WTC11 (cell line): ENCODE measurements around the gene NLRX1. TPM values are rescaled to one million over a fixed set of nuclear protein-coding genes. Genes with fewer than 3 reads are reported as not detected.

ENCODE experiments used
- ATAC-seq: fragments of 200-7000 bp; cut with Tn5 transposase; 2 replicates; pipeline ENCODE4 v1.10.0; 2021; ENCODE audit warnings: mild to moderate bottlenecking, moderate library complexity
- CTCF ChIA-PET: fragments of 300-600 bp; sonication (Branson Sonifier 250); formaldehyde crosslinking; loops from one replicate; lab custom pipeline; 2021; ENCODE audit warnings: antibody characterized with exemption; lab: Charles Lee
- POLR2A ChIA-PET: fragments of 350-600 bp; sonication (Branson Sonifier 250); formaldehyde crosslinking; loops from one replicate; lab custom pipeline; 2021; ENCODE audit warnings: antibody characterized with exemption; lab: Charles Lee
- DNase-seq: peaks from one replicate; pipeline ENCODE4 v3.0.0; 2021; ENCODE audit warnings: low spot score
- H3K27ac Mint-ChIP-seq: 2 replicates; pipeline ENCODE4 v1.8.0; 2021; ENCODE audit warnings: mixed read lengths
- H3K27me3 Mint-ChIP-seq: 2 replicates; pipeline ENCODE4 v1.8.0; 2021; ENCODE audit warnings: low read depth, mild to moderate bottlenecking, moderate library complexity, mixed read lengths
- H3K36me3 Mint-ChIP-seq: 2 replicates; pipeline ENCODE4 v1.8.0; 2021; ENCODE audit warnings: mixed read lengths
- H3K4me1 Mint-ChIP-seq: 2 replicates; pipeline ENCODE4 v1.8.0; 2022; ENCODE audit warnings: mixed read lengths
- H3K4me3 Mint-ChIP-seq: 2 replicates; pipeline ENCODE4 v1.8.0; 2021; ENCODE audit warnings: mild to moderate bottlenecking, moderate library complexity, mixed read lengths
- H3K9me3 Mint-ChIP-seq: 2 replicates; pipeline ENCODE4 v1.8.0; 2021; ENCODE audit warnings: mixed read lengths
- CBFB ChIP-seq: sonication (generic); formaldehyde crosslinking; IDR thresholded peaks from 2 replicates; pipeline ENCODE4 v1.8.1; 2022; ENCODE audit warnings: mild to moderate bottlenecking, low read depth, missing genetic modification reagents
- ESRRA ChIP-seq: sonication (generic); formaldehyde crosslinking; IDR thresholded peaks from 2 replicates; pipeline ENCODE4 v1.8.1; 2022; ENCODE audit warnings: mild to moderate bottlenecking, missing genetic modification reagents, borderline replicate concordance
- GRHL2 ChIP-seq: fragments of 250-450 bp; sonication (Bioruptor Pico); IDR thresholded peaks from 2 replicates; pipeline ENCODE4 v1.8.0; 2022; ENCODE audit warnings: mild to moderate bottlenecking, moderate library complexity; ENCODE audit not compliant: insufficient replicate concordance, severe bottlenecking
- IRF2 ChIP-seq: sonication (generic); formaldehyde crosslinking; IDR thresholded peaks from 2 replicates; pipeline ENCODE4 v1.8.0; 2022; ENCODE audit warnings: low read depth, missing genetic modification reagents, borderline replicate concordance
- NFATC4 ChIP-seq: fragments of 250-450 bp; sonication (Bioruptor Pico); IDR thresholded peaks from 2 replicates; pipeline ENCODE4 v1.9.0; 2021; ENCODE audit warnings: mild to moderate bottlenecking
- NR2C2 ChIP-seq: sonication (generic); formaldehyde crosslinking; IDR thresholded peaks from 2 replicates; pipeline ENCODE4 v1.8.0; 2022; ENCODE audit warnings: mild to moderate bottlenecking, missing genetic modification reagents
- RORB ChIP-seq: fragments of 250-450 bp; sonication (Bioruptor Pico); IDR thresholded peaks from 2 replicates; pipeline ENCODE4 v1.9.0; 2021; ENCODE audit warnings: mild to moderate bottlenecking
- SOX15 ChIP-seq: fragments of 250-450 bp; sonication (Bioruptor Pico); IDR thresholded peaks from 2 replicates; pipeline ENCODE4 v1.9.0; 2021; ENCODE audit warnings: mild to moderate bottlenecking
- TCF7 ChIP-seq: sonication (generic); formaldehyde crosslinking; IDR thresholded peaks from 2 replicates; pipeline ENCODE4 v1.8.0; 2022; ENCODE audit warnings: mild to moderate bottlenecking, low read depth, missing genetic modification reagents, moderate library complexity
- ZNF138 ChIP-seq: sonication (generic); formaldehyde crosslinking; conservative IDR thresholded peaks from 2 replicates; pipeline ENCODE4 v1.8.1; 2022; ENCODE audit warnings: mild to moderate bottlenecking, moderate library complexity, missing genetic modification reagents
- ZNF232 ChIP-seq: sonication (generic); formaldehyde crosslinking; IDR thresholded peaks from 2 replicates; pipeline ENCODE4 v1.8.0; 2022; ENCODE audit warnings: mild to moderate bottlenecking, missing genetic modification reagents
- ZNF671 ChIP-seq: fragments of 250-450 bp; sonication (Bioruptor Pico); IDR thresholded peaks from 2 replicates; pipeline ENCODE4 v1.8.0; 2021; ENCODE audit warnings: mild to moderate bottlenecking
- total RNA-seq: library from RNA; stranded (reverse); gene quantifications from 3 replicates; pipeline ENCODE4 v1.2.3, GENCODE V29; 2021
- TF ChIP-seq, protein P1 (sequence below): fragments of 250-450 bp; sonication (Bioruptor Pico); IDR thresholded peaks from 2 replicates; pipeline ENCODE4 v1.9.0; 2021; ENCODE audit warnings: mild to moderate bottlenecking, borderline replicate concordance
- TF ChIP-seq, protein P2 (sequence below): sonication (generic); formaldehyde crosslinking; IDR thresholded peaks from 2 replicates; pipeline ENCODE4 v1.8.1; 2022; ENCODE audit warnings: mild to moderate bottlenecking, missing genetic modification reagents, moderate library complexity, borderline replicate concordance
- TF ChIP-seq, protein P3 (sequence below): sonication (generic); formaldehyde crosslinking; IDR thresholded peaks from 2 replicates; pipeline ENCODE4 v1.8.0; 2023; ENCODE audit warnings: mild to moderate bottlenecking, missing genetic modification reagents
- TF ChIP-seq, protein P4 (sequence below): sonication (generic); formaldehyde crosslinking; IDR thresholded peaks from 2 replicates; pipeline ENCODE4 v1.8.1; 2023; ENCODE audit warnings: mild to moderate bottlenecking, missing genetic modification reagents
- TF ChIP-seq, protein P5 (sequence below): fragments of 250-450 bp; sonication (Bioruptor Pico); IDR thresholded peaks from 2 replicates; pipeline ENCODE4 v1.9.0; 2021; ENCODE audit warnings: mild to moderate bottlenecking
- TF ChIP-seq, protein P6 (sequence below): sonication (generic); formaldehyde crosslinking; IDR thresholded peaks from 2 replicates; pipeline ENCODE4 v1.8.1; 2023; ENCODE audit warnings: mild to moderate bottlenecking, moderate library complexity, missing genetic modification reagents
- TF ChIP-seq, protein P7 (sequence below): sonication (generic); formaldehyde crosslinking; IDR thresholded peaks from 2 replicates; pipeline ENCODE4 v1.8.1; 2022; ENCODE audit warnings: mild to moderate bottlenecking, moderate library complexity, missing genetic modification reagents

NLRX1 gene
- total RNA-seq, 1 experiment from 2014 or later, result 20.8 TPM

DNA sequence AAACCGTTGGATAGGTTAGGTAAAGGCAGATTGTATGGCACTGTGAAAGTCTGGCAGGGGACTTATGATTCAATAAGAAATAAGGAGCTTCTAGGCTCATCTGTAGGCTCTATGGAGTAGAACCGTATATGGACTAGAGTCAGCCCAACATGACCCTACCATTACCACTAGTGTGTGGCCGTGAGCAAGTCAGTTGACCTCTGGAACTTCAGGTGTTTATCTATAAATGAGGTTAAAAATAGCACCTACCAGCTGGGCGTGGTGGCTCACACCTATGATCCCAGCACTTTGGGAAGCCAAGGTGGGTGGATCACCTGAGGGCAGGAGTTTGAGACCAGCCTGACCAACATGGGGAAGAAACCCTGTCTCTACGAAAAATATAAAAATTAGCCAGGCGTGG, 42.7 kb upstream of the NLRX1 start (continued):
- TF ChIP-seq, protein P1, sequence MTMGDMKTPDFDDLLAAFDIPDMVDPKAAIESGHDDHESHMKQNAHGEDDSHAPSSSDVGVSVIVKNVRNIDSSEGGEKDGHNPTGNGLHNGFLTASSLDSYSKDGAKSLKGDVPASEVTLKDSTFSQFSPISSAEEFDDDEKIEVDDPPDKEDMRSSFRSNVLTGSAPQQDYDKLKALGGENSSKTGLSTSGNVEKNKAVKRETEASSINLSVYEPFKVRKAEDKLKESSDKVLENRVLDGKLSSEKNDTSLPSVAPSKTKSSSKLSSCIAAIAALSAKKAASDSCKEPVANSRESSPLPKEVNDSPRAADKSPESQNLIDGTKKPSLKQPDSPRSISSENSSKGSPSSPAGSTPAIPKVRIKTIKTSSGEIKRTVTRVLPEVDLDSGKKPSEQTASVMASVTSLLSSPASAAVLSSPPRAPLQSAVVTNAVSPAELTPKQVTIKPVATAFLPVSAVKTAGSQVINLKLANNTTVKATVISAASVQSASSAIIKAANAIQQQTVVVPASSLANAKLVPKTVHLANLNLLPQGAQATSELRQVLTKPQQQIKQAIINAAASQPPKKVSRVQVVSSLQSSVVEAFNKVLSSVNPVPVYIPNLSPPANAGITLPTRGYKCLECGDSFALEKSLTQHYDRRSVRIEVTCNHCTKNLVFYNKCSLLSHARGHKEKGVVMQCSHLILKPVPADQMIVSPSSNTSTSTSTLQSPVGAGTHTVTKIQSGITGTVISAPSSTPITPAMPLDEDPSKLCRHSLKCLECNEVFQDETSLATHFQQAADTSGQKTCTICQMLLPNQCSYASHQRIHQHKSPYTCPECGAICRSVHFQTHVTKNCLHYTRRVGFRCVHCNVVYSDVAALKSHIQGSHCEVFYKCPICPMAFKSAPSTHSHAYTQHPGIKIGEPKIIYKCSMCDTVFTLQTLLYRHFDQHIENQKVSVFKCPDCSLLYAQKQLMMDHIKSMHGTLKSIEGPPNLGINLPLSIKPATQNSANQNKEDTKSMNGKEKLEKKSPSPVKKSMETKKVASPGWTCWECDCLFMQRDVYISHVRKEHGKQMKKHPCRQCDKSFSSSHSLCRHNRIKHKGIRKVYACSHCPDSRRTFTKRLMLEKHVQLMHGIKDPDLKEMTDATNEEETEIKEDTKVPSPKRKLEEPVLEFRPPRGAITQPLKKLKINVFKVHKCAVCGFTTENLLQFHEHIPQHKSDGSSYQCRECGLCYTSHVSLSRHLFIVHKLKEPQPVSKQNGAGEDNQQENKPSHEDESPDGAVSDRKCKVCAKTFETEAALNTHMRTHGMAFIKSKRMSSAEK (CRISPR knock-in tag), result no peak
- no peak for TF ChIP-seq ZNF138 (CRISPR knock-in tag)
- no peak for TF ChIP-seq CBFB (CRISPR knock-in tag)
- TF ChIP-seq, protein P2, sequence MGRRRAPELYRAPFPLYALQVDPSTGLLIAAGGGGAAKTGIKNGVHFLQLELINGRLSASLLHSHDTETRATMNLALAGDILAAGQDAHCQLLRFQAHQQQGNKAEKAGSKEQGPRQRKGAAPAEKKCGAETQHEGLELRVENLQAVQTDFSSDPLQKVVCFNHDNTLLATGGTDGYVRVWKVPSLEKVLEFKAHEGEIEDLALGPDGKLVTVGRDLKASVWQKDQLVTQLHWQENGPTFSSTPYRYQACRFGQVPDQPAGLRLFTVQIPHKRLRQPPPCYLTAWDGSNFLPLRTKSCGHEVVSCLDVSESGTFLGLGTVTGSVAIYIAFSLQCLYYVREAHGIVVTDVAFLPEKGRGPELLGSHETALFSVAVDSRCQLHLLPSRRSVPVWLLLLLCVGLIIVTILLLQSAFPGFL, result no peak
- no peak for TF ChIP-seq NR2C2 (CRISPR knock-in tag)
- TF ChIP-seq, protein P3, sequence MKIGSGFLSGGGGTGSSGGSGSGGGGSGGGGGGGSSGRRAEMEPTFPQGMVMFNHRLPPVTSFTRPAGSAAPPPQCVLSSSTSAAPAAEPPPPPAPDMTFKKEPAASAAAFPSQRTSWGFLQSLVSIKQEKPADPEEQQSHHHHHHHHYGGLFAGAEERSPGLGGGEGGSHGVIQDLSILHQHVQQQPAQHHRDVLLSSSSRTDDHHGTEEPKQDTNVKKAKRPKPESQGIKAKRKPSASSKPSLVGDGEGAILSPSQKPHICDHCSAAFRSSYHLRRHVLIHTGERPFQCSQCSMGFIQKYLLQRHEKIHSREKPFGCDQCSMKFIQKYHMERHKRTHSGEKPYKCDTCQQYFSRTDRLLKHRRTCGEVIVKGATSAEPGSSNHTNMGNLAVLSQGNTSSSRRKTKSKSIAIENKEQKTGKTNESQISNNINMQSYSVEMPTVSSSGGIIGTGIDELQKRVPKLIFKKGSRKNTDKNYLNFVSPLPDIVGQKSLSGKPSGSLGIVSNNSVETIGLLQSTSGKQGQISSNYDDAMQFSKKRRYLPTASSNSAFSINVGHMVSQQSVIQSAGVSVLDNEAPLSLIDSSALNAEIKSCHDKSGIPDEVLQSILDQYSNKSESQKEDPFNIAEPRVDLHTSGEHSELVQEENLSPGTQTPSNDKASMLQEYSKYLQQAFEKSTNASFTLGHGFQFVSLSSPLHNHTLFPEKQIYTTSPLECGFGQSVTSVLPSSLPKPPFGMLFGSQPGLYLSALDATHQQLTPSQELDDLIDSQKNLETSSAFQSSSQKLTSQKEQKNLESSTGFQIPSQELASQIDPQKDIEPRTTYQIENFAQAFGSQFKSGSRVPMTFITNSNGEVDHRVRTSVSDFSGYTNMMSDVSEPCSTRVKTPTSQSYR (CRISPR knock-in tag), result no peak
- TF ChIP-seq, all 79 proteins: peak for 0

DNA sequence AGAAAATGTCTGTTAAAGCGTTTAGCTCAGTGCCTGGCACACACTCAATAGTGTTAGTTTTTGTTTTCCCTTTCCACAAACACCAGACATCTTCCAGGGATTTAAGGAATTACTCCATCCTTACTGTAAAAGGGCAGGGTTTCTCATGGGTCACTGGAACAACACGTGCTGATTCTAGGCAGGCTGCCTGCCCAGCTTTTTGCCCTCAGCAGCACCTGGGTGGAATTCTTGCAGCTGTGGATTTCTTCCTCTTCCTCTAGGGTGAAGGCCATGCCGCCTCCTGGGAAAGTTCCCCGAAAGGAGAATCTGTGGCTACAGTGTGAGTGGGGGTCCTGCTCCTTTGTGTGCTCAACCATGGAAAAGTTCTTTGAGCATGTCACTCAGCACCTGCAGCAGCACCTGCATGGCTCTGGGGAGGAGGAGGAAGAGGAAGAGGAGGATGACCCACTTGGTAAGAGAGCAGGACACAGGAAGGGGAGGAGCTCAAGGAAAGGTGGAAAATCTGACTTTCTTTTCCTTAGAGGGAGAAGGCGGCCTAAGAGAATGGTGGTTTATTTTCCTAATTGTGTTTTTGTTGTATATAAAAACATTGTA, 41.8 kb upstream of the NLRX1 start:
- Mint-ChIP-seq H3K9me3 (no peaks in the 10 kb centered on the region), H3K4me3 (no peak overlapping the region), H3K36me3 (peaks cover 38% of the 10 kb centered on the region), H3K4me1 (peaks cover 9% of the 10 kb centered on the region), H3K27ac (peak overlapping the region; percentile 47), H3K27me3 (no peaks in the 10 kb centered on the region)
- no peak for ATAC-seq
- CTCF ChIA-PET, result interaction anchor here (0.8 to 2.0 kb wide), 6 partner anchors 18 to 211 kb away, joined by 3 to 8 read pairs (median 3); a partner anchor contains a TSS
- POLR2A ChIA-PET, result interaction anchor here (0.5 to 0.7 kb wide), 2 partner anchors 24 to 70 kb away, joined by 6 to 7 read pairs; no protein-coding TSS in a partner anchor
- no peak for DNase-seq
- TF ChIP-seq, protein P4, sequence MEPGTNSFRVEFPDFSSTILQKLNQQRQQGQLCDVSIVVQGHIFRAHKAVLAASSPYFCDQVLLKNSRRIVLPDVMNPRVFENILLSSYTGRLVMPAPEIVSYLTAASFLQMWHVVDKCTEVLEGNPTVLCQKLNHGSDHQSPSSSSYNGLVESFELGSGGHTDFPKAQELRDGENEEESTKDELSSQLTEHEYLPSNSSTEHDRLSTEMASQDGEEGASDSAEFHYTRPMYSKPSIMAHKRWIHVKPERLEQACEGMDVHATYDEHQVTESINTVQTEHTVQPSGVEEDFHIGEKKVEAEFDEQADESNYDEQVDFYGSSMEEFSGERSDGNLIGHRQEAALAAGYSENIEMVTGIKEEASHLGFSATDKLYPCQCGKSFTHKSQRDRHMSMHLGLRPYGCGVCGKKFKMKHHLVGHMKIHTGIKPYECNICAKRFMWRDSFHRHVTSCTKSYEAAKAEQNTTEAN (CRISPR knock-in tag), result no peak
- TF ChIP-seq IRF2 (CRISPR knock-in tag) (no peak), GRHL2 (no peak), ESRRA (CRISPR knock-in tag) (no peak), SOX15 (CRISPR knock-in tag) (no peak), RORB (CRISPR knock-in tag) (no peak), ZNF671 (CRISPR knock-in tag) (no peak), NFATC4 (CRISPR knock-in tag) (no peak), ZNF232 (CRISPR knock-in tag) (no peak), TCF7 (CRISPR knock-in tag) (no peak)
- TF ChIP-seq, protein P5, sequence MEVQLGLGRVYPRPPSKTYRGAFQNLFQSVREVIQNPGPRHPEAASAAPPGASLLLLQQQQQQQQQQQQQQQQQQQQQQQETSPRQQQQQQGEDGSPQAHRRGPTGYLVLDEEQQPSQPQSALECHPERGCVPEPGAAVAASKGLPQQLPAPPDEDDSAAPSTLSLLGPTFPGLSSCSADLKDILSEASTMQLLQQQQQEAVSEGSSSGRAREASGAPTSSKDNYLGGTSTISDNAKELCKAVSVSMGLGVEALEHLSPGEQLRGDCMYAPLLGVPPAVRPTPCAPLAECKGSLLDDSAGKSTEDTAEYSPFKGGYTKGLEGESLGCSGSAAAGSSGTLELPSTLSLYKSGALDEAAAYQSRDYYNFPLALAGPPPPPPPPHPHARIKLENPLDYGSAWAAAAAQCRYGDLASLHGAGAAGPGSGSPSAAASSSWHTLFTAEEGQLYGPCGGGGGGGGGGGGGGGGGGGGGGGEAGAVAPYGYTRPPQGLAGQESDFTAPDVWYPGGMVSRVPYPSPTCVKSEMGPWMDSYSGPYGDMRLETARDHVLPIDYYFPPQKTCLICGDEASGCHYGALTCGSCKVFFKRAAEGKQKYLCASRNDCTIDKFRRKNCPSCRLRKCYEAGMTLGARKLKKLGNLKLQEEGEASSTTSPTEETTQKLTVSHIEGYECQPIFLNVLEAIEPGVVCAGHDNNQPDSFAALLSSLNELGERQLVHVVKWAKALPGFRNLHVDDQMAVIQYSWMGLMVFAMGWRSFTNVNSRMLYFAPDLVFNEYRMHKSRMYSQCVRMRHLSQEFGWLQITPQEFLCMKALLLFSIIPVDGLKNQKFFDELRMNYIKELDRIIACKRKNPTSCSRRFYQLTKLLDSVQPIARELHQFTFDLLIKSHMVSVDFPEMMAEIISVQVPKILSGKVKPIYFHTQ, result no peak
- TF ChIP-seq, protein P6, sequence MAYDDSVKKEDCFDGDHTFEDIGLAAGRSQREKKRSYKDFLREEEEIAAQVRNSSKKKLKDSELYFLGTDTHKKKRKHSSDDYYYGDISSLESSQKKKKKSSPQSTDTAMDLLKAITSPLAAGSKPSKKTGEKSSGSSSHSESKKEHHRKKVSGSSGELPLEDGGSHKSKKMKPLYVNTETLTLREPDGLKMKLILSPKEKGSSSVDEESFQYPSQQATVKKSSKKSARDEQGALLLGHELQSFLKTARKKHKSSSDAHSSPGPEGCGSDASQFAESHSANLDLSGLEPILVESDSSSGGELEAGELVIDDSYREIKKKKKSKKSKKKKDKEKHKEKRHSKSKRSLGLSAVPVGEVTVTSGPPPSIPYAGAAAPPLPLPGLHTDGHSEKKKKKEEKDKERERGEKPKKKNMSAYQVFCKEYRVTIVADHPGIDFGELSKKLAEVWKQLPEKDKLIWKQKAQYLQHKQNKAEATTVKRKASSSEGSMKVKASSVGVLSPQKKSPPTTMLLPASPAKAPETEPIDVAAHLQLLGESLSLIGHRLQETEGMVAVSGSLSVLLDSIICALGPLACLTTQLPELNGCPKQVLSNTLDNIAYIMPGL (CRISPR knock-in tag), result no peak
- TF ChIP-seq, protein P7, sequence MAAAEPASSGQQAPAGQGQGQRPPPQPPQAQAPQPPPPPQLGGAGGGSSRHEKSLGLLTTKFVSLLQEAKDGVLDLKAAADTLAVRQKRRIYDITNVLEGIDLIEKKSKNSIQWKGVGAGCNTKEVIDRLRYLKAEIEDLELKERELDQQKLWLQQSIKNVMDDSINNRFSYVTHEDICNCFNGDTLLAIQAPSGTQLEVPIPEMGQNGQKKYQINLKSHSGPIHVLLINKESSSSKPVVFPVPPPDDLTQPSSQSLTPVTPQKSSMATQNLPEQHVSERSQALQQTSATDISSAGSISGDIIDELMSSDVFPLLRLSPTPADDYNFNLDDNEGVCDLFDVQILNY (CRISPR knock-in tag), result no peak
